Muscle of arm (tissue), 12 donors: ENCODE results near the gene NCR3LG1. TPM values are rescaled to one million over a fixed set of nuclear protein-coding genes. Genes with fewer than 3 reads are reported as not detected.
"Not testable (repeated sequence)": the region's sequence is repeated elsewhere in the genome, so short reads cannot be mapped to it uniquely, and the experiment has no call there.

Source experiments
- DNase-seq: peaks from one replicate; pipeline ENCODE4 v3.0.0-alpha.2; 2013
- polyA plus RNA-seq, 12 donors: library from polyadenylated mRNA; unstranded; fragments of 120-200 nt; gene quantifications; one replicate each; pipeline ENCODE4 v1.2.1, GENCODE V29; 2013; ENCODE audit not compliant: insufficient read length in 12 of 12

NCR3LG1 gene
- polyA plus RNA-seq, 12 donors, result 0.22 to 1.6 (median 0.39) TPM; not detected in 1

DNA sequence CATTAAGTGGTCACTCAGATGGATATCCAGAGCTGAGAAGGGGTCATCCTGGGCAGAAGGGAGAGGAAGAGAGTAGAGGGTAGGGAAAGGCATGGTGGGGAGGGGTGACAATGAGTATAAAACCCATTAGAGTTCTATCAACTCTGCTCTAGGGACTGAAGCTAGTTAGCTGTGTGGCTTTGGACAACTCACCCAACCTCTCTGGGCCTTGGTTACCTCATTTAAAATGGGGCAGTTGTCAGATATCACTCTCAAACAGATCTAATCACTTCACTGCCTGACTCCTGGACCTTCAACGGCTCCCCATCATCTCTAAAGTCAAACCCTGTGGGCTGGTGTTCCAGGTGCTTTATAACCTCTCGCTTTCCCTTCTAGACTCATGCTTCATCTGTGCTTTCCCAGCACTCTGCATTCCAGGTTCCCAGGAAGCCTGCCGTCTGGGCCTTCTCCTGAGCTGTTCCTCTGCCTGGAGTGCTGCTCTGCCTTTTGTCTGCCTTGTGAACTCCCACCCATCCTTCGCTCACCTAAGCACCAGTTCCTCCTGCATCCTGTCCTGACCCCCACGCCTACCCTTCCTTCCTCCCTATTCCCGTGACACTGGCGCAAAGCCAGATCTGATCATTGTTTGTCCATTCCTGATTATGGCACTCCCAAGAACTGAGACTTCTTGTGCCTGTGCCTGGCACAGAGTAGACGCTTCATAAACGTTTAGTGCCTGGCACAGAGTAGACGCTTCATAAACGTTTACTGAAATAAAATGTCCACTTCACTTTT, 59.2 kb downstream of the NCR3LG1 start:
- DNase-seq, result no peak

DNA sequence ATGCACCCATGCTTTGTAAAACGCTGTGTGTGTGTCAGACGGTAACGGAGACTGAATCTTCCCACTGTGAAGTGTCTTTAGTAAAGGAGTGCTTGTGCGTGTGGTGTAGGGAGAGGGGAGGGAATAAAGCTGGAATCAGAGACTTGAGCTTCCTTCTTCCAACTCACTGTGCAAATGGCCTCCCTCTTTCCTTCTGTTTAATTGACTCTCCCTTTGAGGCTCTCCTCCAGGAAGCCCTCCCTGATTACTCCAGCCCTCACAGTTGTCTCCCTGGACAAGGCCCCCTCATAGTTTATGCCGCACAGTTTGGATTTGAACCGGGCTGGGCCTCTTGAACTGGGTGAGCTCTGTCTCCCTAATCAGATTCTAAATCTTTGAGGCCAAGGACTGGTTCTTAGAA, 59.8 kb downstream of the NCR3LG1 start:
- no peak for DNase-seq

DNA sequence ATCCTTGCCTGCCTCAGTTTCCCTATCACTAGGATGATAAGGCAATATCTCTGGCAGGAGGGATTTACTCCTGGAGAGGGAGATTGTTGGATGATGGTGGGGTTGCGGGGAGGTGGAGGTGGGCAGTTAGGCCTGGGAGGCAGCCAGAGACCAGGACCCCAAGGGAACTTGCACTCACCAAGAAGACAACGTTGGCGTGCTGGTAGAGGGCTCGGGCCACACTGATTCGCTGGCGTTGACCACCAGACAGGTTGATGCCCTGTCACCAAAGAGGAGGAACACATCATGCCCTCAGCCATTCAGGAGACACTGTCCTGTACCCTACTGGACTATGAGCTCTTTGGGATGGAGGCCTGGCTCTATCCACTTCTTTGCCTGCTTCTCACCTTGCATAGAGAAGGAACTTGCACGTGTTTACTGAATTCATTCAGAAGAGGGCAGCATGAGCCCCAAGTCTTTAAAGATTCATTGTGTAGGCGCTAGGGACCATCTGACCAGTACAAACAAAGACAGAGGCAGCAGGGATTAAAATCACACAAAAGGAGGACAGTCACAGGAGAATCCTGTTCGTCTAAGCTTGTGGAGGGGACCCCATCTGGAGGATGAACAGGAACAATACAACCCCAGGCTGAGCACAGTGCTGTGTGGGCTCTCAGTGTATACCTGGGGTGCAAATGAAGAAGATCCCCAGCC, 61.0 kb downstream of the NCR3LG1 start:
- DNase-seq, result no peak

DNA sequence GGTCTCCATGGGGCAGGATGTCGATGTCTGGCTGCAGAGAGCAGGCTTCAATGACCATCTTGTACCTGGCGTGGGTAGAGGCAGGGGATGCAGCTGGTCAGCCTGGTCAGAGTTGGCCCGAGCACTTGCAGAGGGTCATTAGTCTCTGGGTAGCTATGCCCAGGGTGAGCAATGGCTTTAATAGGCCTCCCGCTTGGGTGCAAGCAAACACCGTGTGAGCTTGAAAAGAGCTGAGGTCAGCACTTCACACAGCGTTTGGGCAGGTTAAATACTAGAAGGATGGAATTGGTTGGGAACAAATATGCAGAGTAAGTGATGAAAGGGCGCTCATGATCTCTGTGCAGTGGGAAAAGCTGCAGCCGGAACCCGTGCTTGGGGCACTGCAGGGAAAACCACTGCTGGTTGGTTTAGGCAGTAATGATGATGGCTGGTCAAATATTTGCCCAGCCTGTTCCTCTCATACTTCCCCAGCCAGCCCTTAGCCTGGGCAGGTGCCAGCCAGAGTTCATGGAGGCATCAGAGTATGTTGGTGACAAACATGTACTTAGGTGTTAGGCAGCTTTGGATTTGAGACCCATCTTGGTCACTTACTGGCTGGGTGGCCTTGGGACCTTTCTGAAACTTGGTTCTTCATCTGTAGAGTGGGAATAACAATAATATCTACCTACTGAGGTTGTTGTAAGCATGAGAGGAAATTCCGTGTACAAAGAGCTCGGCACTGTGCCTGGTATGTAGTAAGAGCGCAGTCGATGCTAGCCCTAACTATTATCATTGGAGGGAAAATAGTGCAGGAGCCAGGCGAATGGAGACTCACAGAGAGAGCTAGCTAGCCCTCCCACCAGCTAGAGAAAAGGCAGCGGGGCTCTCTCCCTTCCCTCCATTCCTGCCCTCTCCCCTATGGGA, 62.1 kb downstream of the NCR3LG1 start:
- DNase-seq, result no peak

DNA sequence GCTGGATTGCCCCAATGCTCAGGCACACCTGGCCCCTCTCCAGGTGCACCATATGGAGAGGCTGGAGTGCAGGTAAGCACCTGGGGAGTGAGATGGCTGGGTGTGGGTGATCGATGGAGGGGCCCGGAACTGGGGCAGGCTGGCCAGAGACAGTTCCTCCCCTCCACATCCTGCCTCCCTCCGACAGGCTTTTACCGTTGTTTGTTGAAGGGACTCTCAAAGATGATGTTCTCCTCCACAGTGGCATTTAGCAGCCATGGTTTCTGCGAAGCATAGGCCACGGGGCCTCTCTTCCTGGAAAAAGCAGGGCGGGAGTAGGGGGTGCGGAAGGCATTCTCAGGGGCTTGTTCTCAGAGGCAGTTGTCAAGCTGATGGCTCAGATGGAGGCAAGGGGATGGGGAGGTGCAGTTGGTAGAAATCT, 62.7 kb downstream of the NCR3LG1 start:
- DNase-seq, result no peak

DNA sequence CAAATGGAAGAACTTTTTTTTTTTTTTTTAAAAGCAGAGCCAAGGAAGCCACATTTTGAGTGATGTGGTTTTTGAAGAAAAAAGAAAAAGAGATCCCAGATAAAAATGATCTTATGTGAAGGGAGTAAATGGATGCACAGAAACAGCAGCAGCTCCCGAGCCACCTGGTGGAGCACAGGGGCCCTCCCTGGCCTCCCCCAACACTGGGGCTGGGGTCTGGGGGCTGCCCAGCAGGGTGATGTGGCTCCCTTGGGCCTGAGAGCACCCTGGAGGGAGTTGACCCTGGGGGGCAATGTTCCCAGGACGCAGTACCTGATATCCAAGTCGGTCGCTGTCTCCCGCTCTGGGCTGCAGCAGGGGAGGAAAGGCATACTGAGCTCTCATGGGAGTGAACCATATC, 63.4 kb downstream of the NCR3LG1 start:
- no peak for DNase-seq

DNA sequence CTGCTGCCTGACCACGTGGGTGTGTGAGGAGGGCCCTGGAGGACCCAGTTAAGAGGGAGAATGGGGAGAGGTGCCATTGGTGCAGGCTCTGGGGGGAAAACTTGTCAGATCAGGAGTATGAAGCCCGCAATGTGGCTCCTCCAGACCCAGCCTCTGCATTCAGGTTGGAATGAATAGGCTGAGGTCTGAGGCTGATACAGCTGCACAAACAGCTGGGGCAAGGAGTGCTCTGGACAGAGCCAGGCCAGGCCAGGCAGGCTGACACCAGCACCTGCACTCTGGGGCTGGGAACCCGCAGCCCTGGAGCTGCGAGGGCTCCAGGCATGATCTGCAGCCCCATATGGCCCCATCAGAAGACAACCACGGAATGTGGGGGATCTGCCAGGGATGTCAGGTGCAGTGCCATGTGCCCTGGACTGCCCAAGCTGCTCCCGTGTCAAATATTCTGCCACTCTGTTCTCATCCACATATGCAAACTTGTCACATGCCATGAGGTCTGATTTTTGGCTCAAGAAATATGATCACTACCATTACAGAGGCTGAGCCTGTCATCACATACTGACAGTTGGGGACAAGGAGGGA, 64.0 kb downstream of the NCR3LG1 start:
- no peak for DNase-seq

DNA sequence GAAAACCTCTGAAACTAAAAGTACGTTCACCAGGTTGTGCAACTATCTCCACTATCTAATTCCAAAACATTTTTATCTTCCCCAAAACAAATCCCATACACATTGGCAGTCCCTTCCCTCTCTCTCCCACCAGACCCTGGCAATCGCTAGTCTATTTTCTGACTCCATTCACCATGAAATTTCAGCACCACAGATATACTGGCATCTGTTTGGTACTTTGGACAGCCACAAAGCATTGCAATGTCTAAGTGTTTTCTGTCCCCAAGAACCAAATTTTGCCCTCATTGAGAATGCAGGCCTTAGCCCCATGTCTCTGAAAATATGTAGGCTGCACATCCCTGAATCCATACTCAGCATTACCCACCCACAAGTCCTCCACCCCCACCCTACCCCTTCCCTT, 64.9 kb downstream of the NCR3LG1 start:
- no peak for DNase-seq

DNA sequence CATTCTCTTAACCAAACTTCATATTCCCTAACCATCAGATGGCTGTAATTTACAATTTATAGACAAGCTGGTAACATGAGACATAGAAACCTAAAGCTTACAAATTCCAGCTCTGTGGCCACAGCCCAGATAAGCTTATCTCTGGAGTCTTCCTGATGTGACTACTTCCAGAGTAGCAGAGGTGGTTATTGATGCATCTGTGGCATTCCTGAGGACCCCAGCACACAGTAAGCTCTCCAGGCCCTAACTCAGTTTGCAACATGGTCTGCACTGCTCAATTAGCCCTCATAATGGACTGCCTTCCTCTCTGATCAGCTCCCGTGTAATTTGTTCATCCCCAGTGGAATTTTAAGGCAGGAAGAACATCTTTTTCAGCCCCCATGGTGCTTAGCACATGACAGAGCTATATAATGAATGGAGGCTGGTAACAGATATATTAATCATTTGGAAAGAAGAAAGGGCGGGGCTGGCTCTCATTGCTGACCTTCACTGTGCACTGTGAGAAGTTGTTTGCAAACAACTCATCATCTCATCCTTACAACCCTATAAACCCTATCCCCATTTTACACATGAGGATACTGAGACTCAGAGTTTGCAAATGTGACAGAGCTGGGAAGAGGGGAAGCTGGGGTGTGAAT, 67.0 kb downstream of the NCR3LG1 start:
- no peak for DNase-seq

DNA sequence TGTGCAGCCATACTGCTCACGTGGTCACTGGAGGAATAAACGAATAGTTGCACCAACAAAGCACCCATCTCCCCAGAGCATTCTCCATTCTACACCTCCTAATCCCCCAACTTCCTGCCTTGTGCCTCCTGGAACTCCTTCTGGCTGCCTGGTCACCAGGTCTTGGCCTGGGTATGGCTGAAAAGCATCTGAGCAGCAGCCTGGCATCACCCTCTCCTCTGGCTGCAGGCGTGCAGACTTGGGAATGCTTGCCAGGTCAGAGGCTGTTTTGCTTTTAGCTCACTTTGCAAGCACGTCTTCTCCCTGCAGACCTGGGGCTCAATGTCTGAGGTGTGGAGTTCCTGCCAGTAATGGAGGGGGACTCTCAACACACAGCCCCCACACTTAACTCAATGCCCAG, 70.2 kb downstream of the NCR3LG1 start:
- no peak for DNase-seq

DNA sequence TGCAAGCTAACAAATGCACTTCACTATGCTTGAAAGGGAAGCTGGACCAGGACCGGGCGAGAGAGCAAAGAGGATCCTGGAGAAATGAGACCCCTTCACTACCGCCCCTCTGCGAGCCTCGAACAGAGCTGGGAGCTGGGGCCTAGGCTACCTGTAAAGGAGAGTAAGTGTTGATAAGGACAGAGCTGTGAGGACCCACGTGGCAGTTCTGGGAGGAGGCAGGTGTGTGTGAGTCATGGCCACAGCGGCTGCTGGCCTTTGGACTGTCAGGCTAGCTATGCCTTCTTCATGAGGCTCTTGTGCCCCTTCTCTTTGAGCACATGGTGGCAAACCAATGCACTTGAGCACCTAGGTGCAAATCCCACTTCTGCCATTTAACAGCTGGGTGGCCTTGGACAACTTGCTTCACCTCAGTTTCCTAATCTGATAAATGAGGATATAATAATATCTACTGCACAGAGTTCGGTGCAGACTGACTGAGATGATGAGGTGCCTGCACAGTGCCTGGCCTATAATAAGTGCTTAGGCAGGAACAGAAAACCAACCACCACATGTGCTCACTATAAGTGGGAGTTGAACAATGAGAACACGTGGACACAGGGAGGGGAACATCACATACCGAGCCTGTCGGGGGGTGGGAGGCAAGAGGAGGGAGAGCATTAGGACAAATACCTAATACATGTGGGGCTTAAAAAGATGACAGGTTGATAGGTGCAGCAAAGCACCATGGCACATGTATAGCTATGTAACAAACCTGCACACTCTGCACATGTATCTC, 72.1 kb downstream of the NCR3LG1 start:
- DNase-seq, result no peak

DNA sequence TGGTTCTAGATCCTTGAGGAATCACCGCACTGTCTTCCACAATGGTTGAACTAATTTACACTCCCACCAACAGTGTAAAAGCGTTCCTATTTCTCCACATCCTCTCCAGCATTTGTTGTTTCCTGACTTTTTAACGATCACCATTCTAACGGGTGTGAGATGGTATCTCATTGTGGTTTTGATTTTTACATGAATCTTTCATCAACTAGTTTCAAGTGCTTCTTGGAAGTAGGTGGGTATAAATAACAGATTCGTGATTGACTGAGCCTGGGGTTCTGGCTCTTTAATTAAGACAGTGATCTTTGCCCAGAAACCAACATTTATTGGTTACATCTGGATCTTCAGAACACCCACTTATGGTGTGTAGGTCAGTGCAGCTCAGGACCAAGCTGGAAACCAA, 74.6 kb downstream of the NCR3LG1 start:
- DNase-seq, result not testable (repeated sequence)

Other genes starting within 250 kb of the NCR3LG1 start
- 10 to 100 TPM in 11 of 12 donors, not detected in 1; 17.7 to 39.0 (median 21.8) TPM for gene PIK3C2A, start 143.8 kb upstream of the NCR3LG1 start, polyA plus RNA-seq
- gene NUCB2, start 75.1 kb upstream of the NCR3LG1 start, polyA plus RNA-seq, result 10 to 100 TPM in 11 of 12 donors, not detected in 1; 45.6 to 96.8 (median 62.2) TPM
- gene KCNJ11, start 36.9 kb downstream of the NCR3LG1 start, polyA plus RNA-seq, result 10 to 100 TPM in 9 of 12 donors, 1 to 10 TPM in 2, not detected in 1; 5.5 to 28.1 (median 12.4) TPM
- gene ABCC8, start 125.0 kb downstream of the NCR3LG1 start, polyA plus RNA-seq, result 1 to 10 TPM in 10 of 12 donors, not detected in 2; 2.0 to 6.6 (median 2.5) TPM
- 10 to 100 TPM in 1 of 12 donors, 1 to 10 TPM in 1, under 1 TPM in 9, not detected in 1; 0.15 to 18.1 (median 0.48) TPM for gene USH1C, start 192.6 kb downstream of the NCR3LG1 start, polyA plus RNA-seq
- gene OTOG, start 195.5 kb downstream of the NCR3LG1 start, polyA plus RNA-seq, result under 1 TPM in 6 of 12 donors, not detected in 6; 0.01 to 0.04 (median 0.02) TPM